Fibroblast of upper back skin (primary cell): ENCODE measurements around the gene CCDC177.

Experiments used
- DNase-seq: peaks from one replicate; pipeline ENCODE4 v3.0.0-alpha.2; 2013

CCDC177 gene

GRCh38 chr14:69527635-69528034, 47.0 kb downstream of the CCDC177 start:
- DNase-seq, result no peak

- DNase-seq, result no peak
Measured at GRCh38 chr14:69525896-69526295, 48.8 kb downstream of the CCDC177 start.

GRCh38 chr14:69522026-69522425, 52.6 kb downstream of the CCDC177 start:
- no peak for DNase-seq
